ENCODE data around the gene PADI4.
"Not testable (repeated sequence)": the region's sequence is repeated elsewhere in the genome, so short reads cannot be mapped to it uniquely, and the experiment has no call there.

PADI4 gene

DNA sequence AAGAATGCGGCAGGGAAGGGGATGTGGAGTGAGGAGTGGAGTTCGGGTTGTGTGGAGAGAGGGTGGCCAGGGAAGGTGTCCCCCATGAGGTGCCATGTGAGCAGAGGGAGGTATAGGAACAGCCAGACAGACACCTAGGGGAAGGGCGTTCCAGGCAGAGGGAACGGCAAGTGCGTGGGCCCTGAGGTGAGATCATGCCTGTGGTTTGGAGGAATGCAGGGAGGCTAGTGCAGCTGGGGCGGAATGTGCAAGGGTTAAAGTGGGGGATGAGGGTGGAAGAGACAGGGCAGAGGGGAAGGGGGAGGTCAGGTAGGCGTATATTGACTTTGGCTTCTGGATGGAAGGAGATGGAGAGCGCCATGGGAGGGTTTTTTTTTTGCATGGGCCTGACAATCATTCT lies 32.4 kb downstream of the PADI4 start:
- H3K4me3 Mint-ChIP-seq: no peak overlapping the region
- CTCF ChIA-PET: no interaction called here
- no peak overlapping the region for H3K27ac Mint-ChIP-seq
- H3K9me3 Mint-ChIP-seq: peaks cover 3% of the 10 kb centered on the region
- no peaks in the 10 kb centered on the region for H3K36me3 Mint-ChIP-seq
- peaks cover 8% of the 10 kb centered on the region for H3K27me3 Mint-ChIP-seq
- DNase-seq: no peak
- no peaks in the 10 kb centered on the region for H3K4me1 Mint-ChIP-seq

DNA sequence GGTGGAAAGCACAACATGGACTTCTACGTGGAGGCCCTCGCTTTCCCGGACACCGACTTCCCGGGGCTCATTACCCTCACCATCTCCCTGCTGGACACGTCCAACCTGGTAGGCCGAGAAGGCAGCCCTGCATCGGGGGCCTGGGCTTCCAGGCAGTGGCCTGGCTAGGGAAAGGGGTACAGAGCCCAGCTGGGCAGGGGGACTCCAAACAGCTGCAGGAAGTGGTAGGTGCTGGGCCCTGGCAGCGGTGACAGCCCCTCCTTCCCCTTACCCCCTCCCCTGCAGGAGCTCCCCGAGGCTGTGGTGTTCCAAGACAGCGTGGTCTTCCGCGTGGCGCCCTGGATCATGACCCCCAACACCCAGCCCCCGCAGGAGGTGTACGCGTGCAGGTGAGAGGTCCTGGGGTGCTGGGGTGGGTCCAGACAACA lies 34.0 kb downstream of the PADI4 start:
- no peaks in the 10 kb centered on the region for H3K36me3 Mint-ChIP-seq
- H3K4me1 Mint-ChIP-seq: no peaks in the 10 kb centered on the region
- CTCF ChIA-PET: no interaction called here
- peaks cover 3% of the 10 kb centered on the region for H3K9me3 Mint-ChIP-seq
- H3K27ac Mint-ChIP-seq: no peak overlapping the region
- no peak for DNase-seq
- no peaks in the 10 kb centered on the region for H3K27me3 Mint-ChIP-seq
- H3K4me3 Mint-ChIP-seq: no peak overlapping the region

DNA sequence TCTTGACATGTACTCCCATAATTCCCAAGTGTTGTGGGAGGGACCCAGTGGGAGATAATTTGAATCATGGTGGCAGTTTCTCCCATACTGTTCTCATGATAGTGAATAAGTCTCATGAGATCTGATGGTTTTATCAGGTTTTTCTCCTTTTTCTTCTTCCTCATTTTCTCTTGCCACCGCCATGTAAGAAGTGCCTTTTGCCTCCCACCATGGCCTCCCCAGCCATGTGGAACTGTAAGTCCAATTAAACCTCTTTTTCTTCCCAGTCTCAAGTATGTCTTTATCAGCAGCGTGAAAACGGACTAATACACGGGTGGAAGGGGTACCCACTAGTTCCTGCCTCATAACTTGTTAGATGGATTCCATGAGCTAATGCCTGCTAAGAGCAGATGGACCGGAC lies 37.5 kb downstream of the PADI4 start:
- DNase-seq, H3K9me3 Mint-ChIP-seq, H3K4me1 Mint-ChIP-seq, H3K27me3 Mint-ChIP-seq, H3K4me3 Mint-ChIP-seq, H3K36me3 Mint-ChIP-seq, H3K27ac Mint-ChIP-seq, CTCF ChIA-PET: not testable (repeated sequence)

DNA sequence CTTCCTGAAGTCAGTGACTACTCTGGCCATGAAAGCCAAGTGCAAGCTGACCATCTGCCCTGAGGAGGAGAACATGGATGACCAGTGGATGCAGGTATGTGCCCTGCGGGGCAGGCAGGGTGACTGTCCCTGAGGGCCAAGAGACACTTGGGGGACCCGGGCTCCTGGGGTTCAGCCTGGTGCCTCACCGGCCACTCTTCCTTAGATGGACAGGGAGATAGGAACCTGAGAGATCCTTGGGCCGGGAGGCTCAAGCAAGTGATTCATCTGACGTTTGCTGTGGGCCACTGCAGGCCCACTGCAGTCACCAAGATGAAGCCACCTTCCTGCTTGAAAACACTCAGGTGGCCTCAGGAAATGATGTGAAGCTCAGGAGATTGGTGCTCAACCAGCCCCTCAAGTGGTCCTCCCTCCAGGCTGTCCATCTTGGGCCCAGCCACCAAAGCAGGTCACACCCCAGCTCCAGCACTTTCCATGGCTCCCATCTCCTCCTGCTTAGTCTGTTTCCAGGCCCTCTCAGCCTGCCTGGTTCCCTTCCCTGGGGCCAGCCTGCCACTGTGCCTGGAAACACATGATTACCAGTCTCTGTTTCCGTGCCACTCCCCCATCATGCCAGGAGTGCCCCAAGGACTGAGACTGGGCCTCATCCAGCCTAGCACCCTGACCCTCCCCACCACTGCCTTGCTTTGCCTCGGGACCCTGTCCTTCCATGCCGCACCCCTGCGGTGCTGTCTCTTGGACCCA lies 38.2 kb downstream of the PADI4 start:
- CTCF ChIA-PET: no interaction called here
- no peaks in the 10 kb centered on the region for H3K36me3 Mint-ChIP-seq
- no peak overlapping the region for H3K4me3 Mint-ChIP-seq
- no peak for DNase-seq
- H3K27me3 Mint-ChIP-seq: no peaks in the 10 kb centered on the region
- H3K4me1 Mint-ChIP-seq: peaks cover 9% of the 10 kb centered on the region
- no peak overlapping the region for H3K27ac Mint-ChIP-seq
- H3K9me3 Mint-ChIP-seq: peaks cover 3% of the 10 kb centered on the region

DNA sequence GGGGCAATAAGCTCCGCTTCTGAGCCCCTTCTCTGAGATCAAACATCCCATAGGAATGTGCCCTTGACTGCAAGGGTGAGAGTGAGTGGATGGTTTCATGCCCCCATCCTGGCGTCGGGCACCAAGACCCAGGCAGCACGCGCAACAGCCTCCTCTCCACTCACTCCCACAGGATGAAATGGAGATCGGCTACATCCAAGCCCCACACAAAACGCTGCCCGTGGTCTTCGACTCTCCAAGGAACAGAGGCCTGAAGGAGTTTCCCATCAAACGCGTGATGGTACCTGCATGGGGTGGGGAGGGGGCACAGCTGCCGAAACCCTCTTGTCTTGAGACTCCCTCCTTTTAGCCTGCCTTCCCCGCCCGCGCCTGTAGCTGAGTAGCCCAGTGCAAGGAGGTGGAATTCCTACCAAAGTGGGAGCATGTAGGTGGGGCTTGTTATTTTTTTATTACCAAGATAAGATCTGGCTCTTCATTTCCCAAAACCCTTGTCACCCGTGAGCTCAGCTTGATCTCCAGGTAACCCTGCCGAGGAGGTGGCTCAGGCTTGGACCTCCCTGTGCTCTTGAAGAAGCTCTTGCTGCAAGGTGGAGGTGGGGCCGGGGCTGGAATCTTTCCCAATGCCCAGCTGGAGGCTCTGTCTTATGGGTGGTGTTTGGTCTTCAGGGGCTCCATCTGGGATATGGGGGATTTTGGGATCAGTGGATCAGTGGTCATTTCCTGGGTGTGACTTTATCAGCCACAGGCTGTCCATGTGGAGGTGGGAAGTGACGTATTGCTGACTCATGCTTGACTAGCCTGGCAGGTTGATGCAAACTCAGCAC lies 40.0 kb downstream of the PADI4 start:
- no peak overlapping the region for H3K4me3 Mint-ChIP-seq
- peaks cover 9% of the 10 kb centered on the region for H3K4me1 Mint-ChIP-seq
- CTCF ChIA-PET: no interaction called here
- peaks cover 6% of the 10 kb centered on the region for H3K27me3 Mint-ChIP-seq
- H3K9me3 Mint-ChIP-seq: peaks cover 3% of the 10 kb centered on the region
- no peak for DNase-seq
- no peak overlapping the region for H3K27ac Mint-ChIP-seq
- H3K36me3 Mint-ChIP-seq: no peaks in the 10 kb centered on the region

DNA sequence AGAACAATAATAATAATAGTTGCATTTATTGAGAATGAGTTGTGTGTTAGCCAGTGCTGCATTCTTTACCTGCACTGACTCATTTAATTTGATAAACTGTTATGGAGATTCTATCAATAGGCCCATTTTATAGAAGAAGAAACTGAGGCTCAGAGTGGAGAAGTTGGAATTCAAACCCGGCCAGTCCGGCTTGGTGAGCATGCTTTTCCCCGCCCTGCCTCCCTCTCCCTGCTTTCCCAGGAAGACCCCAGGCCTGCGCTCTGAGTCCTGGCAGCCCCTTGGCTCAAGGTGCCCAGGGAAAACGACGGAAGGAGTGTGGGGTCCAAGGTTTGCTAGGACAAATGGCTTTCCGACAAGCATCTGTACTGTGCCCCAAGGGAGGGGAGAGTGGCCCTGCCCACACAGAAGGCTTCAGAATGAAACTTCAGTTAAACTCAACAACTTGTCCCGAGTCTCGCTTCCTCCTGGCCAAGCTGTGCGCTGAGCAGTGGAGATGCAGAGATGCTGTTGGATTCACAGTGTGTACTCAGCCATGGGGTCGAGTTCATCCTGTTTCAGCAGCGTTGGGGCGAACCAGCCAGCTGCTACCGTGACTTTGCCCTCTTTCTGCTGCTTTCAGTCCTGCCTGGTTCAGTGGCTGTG lies 40.7 kb downstream of the PADI4 start:
- H3K27me3 Mint-ChIP-seq: peaks cover 6% of the 10 kb centered on the region
- H3K36me3 Mint-ChIP-seq: no peaks in the 10 kb centered on the region
- H3K4me1 Mint-ChIP-seq: peaks cover 9% of the 10 kb centered on the region
- H3K27ac Mint-ChIP-seq: no peak overlapping the region
- H3K4me3 Mint-ChIP-seq: no peak overlapping the region
- H3K9me3 Mint-ChIP-seq: peaks cover under 1% of the 10 kb centered on the region
- CTCF ChIA-PET: no interaction called here
- no peak for DNase-seq

DNA sequence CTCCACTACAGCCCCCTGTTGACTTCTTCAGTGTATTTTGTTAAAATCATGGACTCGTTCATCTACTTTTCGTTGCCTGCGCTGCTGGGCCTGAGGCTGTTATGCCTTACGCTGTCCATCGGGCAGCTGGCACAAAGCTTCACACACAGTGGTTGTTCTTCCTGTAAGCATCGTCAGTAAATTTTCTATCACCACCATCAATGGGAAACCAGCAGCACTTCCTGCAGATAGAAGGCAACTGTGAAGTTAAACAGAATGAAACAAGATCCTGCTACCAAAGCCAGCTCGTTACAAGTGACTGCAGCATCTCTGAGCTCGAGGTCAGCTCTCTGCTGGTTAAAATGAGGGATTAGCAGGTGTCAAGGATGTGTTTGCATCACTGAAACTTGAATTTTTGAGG lies 42.1 kb downstream of the PADI4 start:
- Mint-ChIP-seq H3K4me3 (no peak overlapping the region), H3K9me3 (no peaks in the 10 kb centered on the region), H3K27me3 (peaks cover 6% of the 10 kb centered on the region), H3K4me1 (peaks cover 9% of the 10 kb centered on the region), H3K27ac (no peak overlapping the region), H3K36me3 (no peaks in the 10 kb centered on the region)
- CTCF ChIA-PET: no interaction called here
- no peak for DNase-seq

DNA sequence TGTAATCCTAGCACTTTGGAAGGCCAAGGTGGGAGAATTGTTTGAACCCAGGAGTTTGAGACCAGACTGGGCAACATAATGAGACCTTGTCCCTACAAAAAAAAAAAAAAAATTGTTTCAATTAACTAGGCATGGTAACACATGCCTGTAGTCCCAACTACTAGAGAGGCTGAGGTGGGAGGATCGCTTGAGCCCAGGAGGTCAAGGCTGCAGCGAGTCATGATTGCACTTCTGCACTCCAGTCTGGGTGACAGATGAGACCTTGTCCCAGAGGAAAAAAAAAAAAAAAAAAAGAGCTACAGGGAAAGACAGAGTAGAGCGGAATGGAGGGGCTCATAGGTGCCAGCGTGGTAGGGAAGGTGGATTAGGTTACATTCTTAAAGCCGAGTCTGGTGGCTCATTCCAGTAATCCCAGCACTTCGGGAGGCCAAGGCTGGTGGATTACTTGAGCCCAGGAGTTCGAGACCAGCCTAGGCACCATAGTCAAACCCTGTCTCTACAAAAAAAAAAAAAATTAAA lies 43.0 kb downstream of the PADI4 start:
- no peak overlapping the region for H3K27ac Mint-ChIP-seq
- H3K36me3 Mint-ChIP-seq: no peaks in the 10 kb centered on the region
- CTCF ChIA-PET: no interaction called here
- peaks cover 6% of the 10 kb centered on the region for H3K27me3 Mint-ChIP-seq
- H3K4me1 Mint-ChIP-seq: peaks cover 13% of the 10 kb centered on the region
- no peaks in the 10 kb centered on the region for H3K9me3 Mint-ChIP-seq
- no peak overlapping the region for H3K4me3 Mint-ChIP-seq
- DNase-seq: no peak

DNA sequence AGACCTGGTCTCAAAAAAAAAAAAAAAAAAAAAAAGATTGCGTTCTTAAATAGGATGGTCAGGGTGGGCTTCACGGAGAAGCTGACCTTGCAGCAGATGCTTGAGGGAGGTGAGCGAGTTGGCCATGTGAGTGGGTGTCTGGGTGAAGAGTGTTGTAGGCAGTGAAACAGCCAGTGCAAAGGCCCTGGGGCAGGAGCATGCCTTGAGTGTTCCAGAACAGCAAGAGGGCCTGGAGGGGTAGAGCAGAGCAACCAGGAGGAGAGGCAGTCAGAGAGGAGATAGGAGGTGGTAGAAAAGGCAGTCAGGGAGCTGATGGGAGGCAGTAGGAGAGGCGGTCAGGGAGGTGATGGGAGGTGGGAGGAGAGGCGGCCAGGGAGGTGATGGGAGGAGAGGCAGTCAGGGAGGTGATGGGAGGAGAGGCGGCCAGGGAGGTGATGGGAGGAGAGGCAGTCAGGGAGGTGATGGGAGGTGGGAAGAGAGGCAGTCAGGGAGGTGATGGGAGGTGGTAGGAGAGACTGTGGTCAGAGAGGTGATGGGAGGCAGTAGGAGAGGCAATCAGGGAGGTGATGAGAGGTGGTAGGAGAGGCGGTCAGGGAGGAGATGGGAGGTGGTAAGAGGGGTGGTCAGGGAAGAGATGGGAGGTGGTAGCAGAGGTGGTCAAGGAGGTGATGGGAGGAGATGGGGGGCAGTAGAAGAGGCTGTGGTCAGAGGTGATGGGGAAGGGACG lies 43.8 kb downstream of the PADI4 start:
- CTCF ChIA-PET: interaction anchor here (0.6 kb wide), 1 partner anchor 69 kb away, joined by 4 read pairs; no protein-coding TSS in a partner anchor
- H3K9me3 Mint-ChIP-seq: no peaks in the 10 kb centered on the region
- no peak for DNase-seq
- peak overlapping the region; percentile 60 for H3K27ac Mint-ChIP-seq
- H3K4me3 Mint-ChIP-seq: no peak overlapping the region
- H3K4me1 Mint-ChIP-seq: peaks cover 20% of the 10 kb centered on the region
- H3K27me3 Mint-ChIP-seq: peaks cover 6% of the 10 kb centered on the region
- no peaks in the 10 kb centered on the region for H3K36me3 Mint-ChIP-seq

DNA sequence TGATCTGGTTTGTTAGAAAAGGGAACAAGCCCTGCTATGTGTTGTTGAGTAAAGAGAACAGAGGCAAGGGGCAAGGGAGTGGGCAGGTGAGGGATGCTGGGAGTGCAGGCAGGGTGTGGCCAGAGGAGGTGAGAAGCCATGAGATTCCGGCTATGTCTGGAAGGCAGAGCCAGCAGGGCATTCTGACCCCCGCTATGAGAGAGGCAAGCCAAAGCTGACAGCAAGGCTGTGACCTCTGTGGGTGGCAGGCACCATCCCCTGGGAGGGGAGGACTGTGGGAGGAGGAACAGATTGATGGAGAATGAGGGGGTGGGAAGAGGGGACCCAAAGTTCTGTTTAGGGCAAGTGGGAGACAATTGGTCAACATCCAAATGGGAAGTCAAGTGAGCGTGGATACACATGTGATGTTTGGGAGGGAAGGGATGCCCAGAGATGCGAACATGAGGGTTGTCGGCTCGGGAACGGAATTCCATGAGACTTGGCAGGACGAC lies 44.5 kb downstream of the PADI4 start:
- Mint-ChIP-seq H3K27me3 (peaks cover 6% of the 10 kb centered on the region), H3K4me1 (peaks cover 21% of the 10 kb centered on the region), H3K4me3 (no peak overlapping the region), H3K36me3 (no peaks in the 10 kb centered on the region), H3K27ac (no peak overlapping the region), H3K9me3 (no peaks in the 10 kb centered on the region)
- no peak for DNase-seq
- CTCF ChIA-PET: no interaction called here

DNA sequence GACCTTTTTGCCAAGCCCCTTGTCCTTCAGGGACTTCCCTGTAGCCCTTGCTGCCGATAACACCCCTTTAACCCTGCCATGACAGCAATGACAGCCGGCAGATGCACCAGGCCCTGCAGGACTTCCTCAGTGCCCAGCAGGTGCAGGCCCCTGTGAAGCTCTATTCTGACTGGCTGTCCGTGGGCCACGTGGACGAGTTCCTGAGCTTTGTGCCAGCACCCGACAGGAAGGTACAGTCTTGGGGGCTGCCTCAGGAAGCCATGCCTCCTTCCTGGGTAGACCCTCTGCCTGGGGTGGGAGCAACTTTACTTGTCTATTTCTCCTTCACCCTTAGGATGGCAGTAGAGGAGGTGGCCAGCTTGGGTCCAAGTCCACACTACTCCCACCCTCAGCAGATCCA lies 47.9 kb downstream of the PADI4 start:
- peak overlapping the region; percentile 60 for H3K27ac Mint-ChIP-seq
- peaks cover 12% of the 10 kb centered on the region for H3K4me1 Mint-ChIP-seq
- H3K36me3 Mint-ChIP-seq: no peaks in the 10 kb centered on the region
- no peaks in the 10 kb centered on the region for H3K9me3 Mint-ChIP-seq
- CTCF ChIA-PET: interaction anchor here (1.4 kb wide), 2 partner anchors 17 to 19 kb away, joined by 4 read pairs; no protein-coding TSS in a partner anchor
- DNase-seq: peak; percentile 50
- H3K27me3 Mint-ChIP-seq: peaks cover 6% of the 10 kb centered on the region
- H3K4me3 Mint-ChIP-seq: peak overlapping the region; percentile 55

DNA sequence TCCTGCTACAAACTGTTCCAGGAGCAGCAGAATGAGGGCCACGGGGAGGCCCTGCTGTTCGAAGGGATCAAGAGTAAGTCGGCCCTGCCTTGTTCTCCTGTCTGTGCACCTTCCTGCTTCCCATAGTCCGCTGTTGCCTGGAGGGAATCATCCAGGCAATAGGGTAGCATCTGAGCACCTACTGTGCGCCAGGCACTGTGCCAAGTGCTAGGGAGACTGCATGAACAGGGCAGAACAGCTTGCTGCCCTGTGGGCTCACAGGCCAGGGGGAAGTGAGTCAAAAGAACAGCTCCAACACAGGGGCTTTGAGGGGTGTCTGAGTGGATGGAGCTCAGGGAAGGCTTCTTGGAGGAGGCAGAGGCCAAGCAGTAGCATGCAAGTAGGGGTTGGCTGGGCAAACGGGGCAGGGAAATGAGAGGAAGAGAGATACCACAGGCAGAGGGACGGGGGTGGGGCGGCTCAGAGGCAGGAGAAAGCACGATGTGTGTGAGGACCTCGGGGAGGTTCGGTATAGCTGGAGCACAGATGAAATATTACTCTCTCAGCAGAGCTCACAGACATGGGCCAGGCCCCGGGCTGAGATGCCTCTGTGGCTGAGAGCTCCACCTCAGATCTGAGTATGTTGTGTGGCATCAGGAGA lies 48.5 kb downstream of the PADI4 start:
- H3K4me1 Mint-ChIP-seq: peaks cover 12% of the 10 kb centered on the region
- peak overlapping the region; percentile 55 for H3K4me3 Mint-ChIP-seq
- H3K36me3 Mint-ChIP-seq: no peaks in the 10 kb centered on the region
- peaks cover 6% of the 10 kb centered on the region for H3K27me3 Mint-ChIP-seq
- H3K27ac Mint-ChIP-seq: peak overlapping the region; percentile 60
- peak; percentile 37 for DNase-seq
- H3K9me3 Mint-ChIP-seq: no peaks in the 10 kb centered on the region
- CTCF ChIA-PET: interaction anchor here (1.4 kb wide), 1 partner anchor 20 kb away, joined by 4 read pairs; no protein-coding TSS in a partner anchor

DNA sequence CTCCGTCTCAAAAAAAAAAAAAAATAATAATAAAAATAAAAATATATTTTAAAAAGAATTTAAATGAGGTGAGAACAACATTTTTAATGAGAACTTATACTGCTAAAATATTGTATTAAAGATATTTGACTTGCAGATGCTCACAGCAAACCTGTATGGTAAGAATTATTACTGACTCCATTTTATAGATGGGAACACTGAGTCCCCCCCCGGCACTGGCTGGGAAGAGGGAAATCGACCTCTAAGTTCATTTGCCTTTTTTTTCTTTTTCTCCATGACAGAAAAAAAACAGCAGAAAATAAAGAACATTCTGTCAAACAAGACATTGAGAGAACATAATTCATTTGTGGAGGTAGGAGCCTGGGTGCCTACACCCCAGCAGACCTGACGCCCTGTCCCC lies 50.6 kb downstream of the PADI4 start:
- DNase-seq: no peak
- H3K4me3 Mint-ChIP-seq: no peak overlapping the region
- H3K4me1 Mint-ChIP-seq: peaks cover 12% of the 10 kb centered on the region
- CTCF ChIA-PET: no interaction called here
- no peaks in the 10 kb centered on the region for H3K27me3 Mint-ChIP-seq
- no peaks in the 10 kb centered on the region for H3K36me3 Mint-ChIP-seq
- no peaks in the 10 kb centered on the region for H3K9me3 Mint-ChIP-seq
- H3K27ac Mint-ChIP-seq: no peak overlapping the region

Data from activated naive CD4-positive, alpha-beta T cell treated with anti-CD3 and anti-CD28 coated beads, Interleukin-2, amount 10 ng/mL, durations not matched to agents 7 days and 5 days (primary cell).